ENCODE results near the gene FKBP1B. TPM values are rescaled to one million over a fixed set of nuclear protein-coding genes. Genes with fewer than 3 reads are reported as not detected.

FKBP1B gene
- polyA plus RNA-seq, 3 donors: 5.2 to 10.1 (median 7.2) TPM

- Histone ChIP-seq H3K27ac (ENCODE audit: low read depth in 1 of 2, low read length in 2 of 2) (no peak overlapping the region), H3K79me2 (ENCODE audit: insufficient read depth, low read length) (no peaks in the 10 kb centered on the region), H2AFZ (ENCODE audit: insufficient read depth, low read depth, low read length, poor library complexity, severe bottlenecking) (no peak overlapping the region), H3K9me3 (replicated peaks in 1 of 2; ENCODE audit: control insufficient read depth in 1 of 2, insufficient read depth in 1 of 2, low read length in 2 of 2) (peaks cover 6 to 22% of the 10 kb centered on the region in 2 donors), H4K20me1 (ENCODE audit: insufficient read depth, low read length) (no peaks in the 10 kb centered on the region), H3K4me2 (replicated peaks; ENCODE audit: extremely low read depth, low read length, poor library complexity, severe bottlenecking) (no peak overlapping the region), H3K36me3 (replicated peaks in 1 of 2; ENCODE audit: control insufficient read depth in 1 of 2, insufficient read depth in 2 of 2, low read length in 2 of 2) (peaks cover 13 to 20% of the 10 kb centered on the region in 2 donors), H3K4me3 (replicated peaks in 1 of 3; ENCODE audit: low read depth in 2 of 3, low read length in 3 of 3) (no peak overlapping the region), H3K9ac (ENCODE audit: insufficient read depth, low read length, poor library complexity, severe bottlenecking) (no peak overlapping the region), H3K27me3 (ENCODE audit: control insufficient read depth in 2 of 2, insufficient read depth in 2 of 2, low read length in 2 of 2) (no peaks in the 10 kb centered on the region), H3K4me1 (ENCODE audit: control insufficient read depth in 1 of 2, insufficient read depth in 2 of 2, low read length in 2 of 2) (no peaks in the 10 kb centered on the region)
- WGBS (ENCODE audit: insufficient coverage): no CpG with 5 or more reads among the region's 2 CpGs
- Mint-ChIP-seq H3K36me3 (peaks cover 17 to 41% of the 10 kb centered on the region in 2 donors), H3K4me3 (no peak overlapping the region), H3K4me1 (no peaks in the 10 kb centered on the region), H3K27ac (no peak overlapping the region), H3K9me3 (peaks cover 23 to 45% (median 36%) of the 10 kb centered on the region in 7 donors), H3K27me3 (ENCODE audit: low read depth in 3 of 3) (peaks cover 0 to 2% (median 0%) of the 10 kb centered on the region in 3 donors)
- DNase-seq: no peak
- no peak for TF ChIP-seq CTCF (IDR thresholded peaks at IDR 0.05)
- intact Hi-C loops (cut with micrococcal nuclease): no loop called here
Measured at GRCh38 chr2:24105816-24106215, 56.3 kb downstream of the FKBP1B start.

- H3K27ac Mint-ChIP-seq: no peak overlapping the region
- peaks cover 6 to 22% of the 10 kb centered on the region in 2 donors for H3K9me3 ChIP-seq (replicated peaks in 1 of 2; ENCODE audit: control insufficient read depth in 1 of 2, insufficient read depth in 1 of 2, low read length in 2 of 2)
- no peak for DNase-seq
- H3K9me3 Mint-ChIP-seq: peaks cover 21 to 41% (median 34%) of the 10 kb centered on the region in 7 donors
- H3K4me3 Mint-ChIP-seq: no peak overlapping the region
- H2AFZ ChIP-seq (ENCODE audit: insufficient read depth, low read depth, low read length, poor library complexity, severe bottlenecking): no peak overlapping the region
- H3K27me3 Mint-ChIP-seq (ENCODE audit: low read depth in 3 of 3): peaks cover 0 to 2% (median 0%) of the 10 kb centered on the region in 3 donors
- no peak overlapping the region for H3K27ac ChIP-seq (ENCODE audit: low read depth in 1 of 2, low read length in 2 of 2)
- H3K4me2 ChIP-seq (replicated peaks; ENCODE audit: extremely low read depth, low read length, poor library complexity, severe bottlenecking): no peak overlapping the region
- intact Hi-C loops (cut with micrococcal nuclease): no loop called here
- no peak for TF ChIP-seq CTCF (IDR thresholded peaks at IDR 0.05)
- H3K36me3 ChIP-seq (replicated peaks in 1 of 2; ENCODE audit: control insufficient read depth in 1 of 2, insufficient read depth in 2 of 2, low read length in 2 of 2): peaks cover 13 to 20% of the 10 kb centered on the region in 2 donors
- no peaks in the 10 kb centered on the region for H3K4me1 ChIP-seq (ENCODE audit: control insufficient read depth in 1 of 2, insufficient read depth in 2 of 2, low read length in 2 of 2)
- H4K20me1 ChIP-seq (ENCODE audit: insufficient read depth, low read length): no peaks in the 10 kb centered on the region
- H3K27me3 ChIP-seq (ENCODE audit: control insufficient read depth in 2 of 2, insufficient read depth in 2 of 2, low read length in 2 of 2): no peaks in the 10 kb centered on the region
- no peaks in the 10 kb centered on the region for H3K79me2 ChIP-seq (ENCODE audit: insufficient read depth, low read length)
- no peak overlapping the region for H3K9ac ChIP-seq (ENCODE audit: insufficient read depth, low read length, poor library complexity, severe bottlenecking)
- H3K36me3 Mint-ChIP-seq: peaks cover 20 to 41% of the 10 kb centered on the region in 2 donors
- no peak overlapping the region for H3K4me3 ChIP-seq (replicated peaks in 1 of 3; ENCODE audit: low read depth in 2 of 3, low read length in 3 of 3)
- H3K4me1 Mint-ChIP-seq: no peaks in the 10 kb centered on the region
Measured at GRCh38 chr2:24106786-24107185, 57.2 kb downstream of the FKBP1B start.

All from CD14-positive monocyte (primary cell).